HG02938 (cell line): ENCODE measurements around the gene PRDX6.
"Not testable (repeated sequence)": the region's sequence is repeated elsewhere in the genome, so short reads cannot be mapped to it uniquely, and the experiment has no call there.

Experiments
- ATAC-seq: cut with Tn5 transposase; IDR thresholded peaks from one replicate; pipeline ENCODE4 v1.9.1; 2021; ENCODE audit warnings: mild to moderate bottlenecking, moderate library complexity; ENCODE audit not compliant: unreplicated experiment

The PRDX6 gene

GRCh38 chr1:173477286-173478093 is at the start of gene PRDX6:
TSS of gene PRDX6 (plus strand) at chr1:173477335. CDS start at chr1:173477398, 63 bp downstream.
- ATAC-seq, result peak; percentile 55

GRCh38 chr1:173429471-173430402 is 47.4 kb upstream of the PRDX6 start:
- ATAC-seq, result no peak

GRCh38 chr1:173430677-173431303 is 46.3 kb upstream of the PRDX6 start:
- ATAC-seq, result no peak

- peak; percentile 76 for ATAC-seq
Measured at GRCh38 chr1:173431304-173432045, 45.7 kb upstream of the PRDX6 start.

- ATAC-seq, result no peak
Measured at GRCh38 chr1:173432331-173432730, 44.8 kb upstream of the PRDX6 start.

- ATAC-seq, result no peak
Measured at GRCh38 chr1:173433751-173434326, 43.3 kb upstream of the PRDX6 start.

- ATAC-seq, result no peak
Measured at GRCh38 chr1:173436841-173437428, 40.2 kb upstream of the PRDX6 start.

GRCh38 chr1:173438675-173439074 is 38.5 kb upstream of the PRDX6 start:
- ATAC-seq, result no peak

GRCh38 chr1:173440430-173440829 is 36.7 kb upstream of the PRDX6 start:
- ATAC-seq, result no peak

GRCh38 chr1:173444757-173445156 is 32.4 kb upstream of the PRDX6 start:
- no peak for ATAC-seq

GRCh38 chr1:173445164-173445563 is 32.0 kb upstream of the PRDX6 start:
- no peak for ATAC-seq

GRCh38 chr1:173445656-173446055 is 31.5 kb upstream of the PRDX6 start:
- ATAC-seq, result no peak

GRCh38 chr1:173447224-173447623 is 29.9 kb upstream of the PRDX6 start:
- no peak for ATAC-seq

- ATAC-seq, result no peak
Measured at GRCh38 chr1:173448945-173449344, 28.2 kb upstream of the PRDX6 start.

GRCh38 chr1:173451981-173452380 is 25.2 kb upstream of the PRDX6 start:
- no peak for ATAC-seq

- ATAC-seq, result no peak
Measured at GRCh38 chr1:173453982-173454381, 23.2 kb upstream of the PRDX6 start.

GRCh38 chr1:173454966-173455524 is 22.1 kb upstream of the PRDX6 start:
- no peak for ATAC-seq

- no peak for ATAC-seq
Measured at GRCh38 chr1:173459885-173460284, 17.2 kb upstream of the PRDX6 start.

- not testable (repeated sequence) for ATAC-seq
Measured at GRCh38 chr1:173462666-173463065, 14.5 kb upstream of the PRDX6 start.

GRCh38 chr1:173464185-173464584 is 12.9 kb upstream of the PRDX6 start:
- not testable (repeated sequence) for ATAC-seq
